Epithelial cell of esophagus (primary cell): ENCODE data around the gene TMEM229B.

Source experiments
- DNase-seq: peaks from one replicate; pipeline ENCODE4 v3.0.0; 2010; ENCODE audit warnings: low read depth
- H3K4me3 ChIP-seq: 2 replicates; pipeline ENCODE4 v1.5.1; 2011; ENCODE audit warnings: mild to moderate bottlenecking, low read length, control low read depth
- TF ChIP-seq, protein P1 (sequence below): IDR thresholded peaks from 2 replicates; pipeline ENCODE4 v1.5.1; 2011; ENCODE audit warnings: low read depth, mild to moderate bottlenecking, low read length, control low read depth, inconsistent platforms; ENCODE audit not compliant: insufficient read depth; ENCODE audit errors: missing control alignments

TMEM229B gene

DNA sequence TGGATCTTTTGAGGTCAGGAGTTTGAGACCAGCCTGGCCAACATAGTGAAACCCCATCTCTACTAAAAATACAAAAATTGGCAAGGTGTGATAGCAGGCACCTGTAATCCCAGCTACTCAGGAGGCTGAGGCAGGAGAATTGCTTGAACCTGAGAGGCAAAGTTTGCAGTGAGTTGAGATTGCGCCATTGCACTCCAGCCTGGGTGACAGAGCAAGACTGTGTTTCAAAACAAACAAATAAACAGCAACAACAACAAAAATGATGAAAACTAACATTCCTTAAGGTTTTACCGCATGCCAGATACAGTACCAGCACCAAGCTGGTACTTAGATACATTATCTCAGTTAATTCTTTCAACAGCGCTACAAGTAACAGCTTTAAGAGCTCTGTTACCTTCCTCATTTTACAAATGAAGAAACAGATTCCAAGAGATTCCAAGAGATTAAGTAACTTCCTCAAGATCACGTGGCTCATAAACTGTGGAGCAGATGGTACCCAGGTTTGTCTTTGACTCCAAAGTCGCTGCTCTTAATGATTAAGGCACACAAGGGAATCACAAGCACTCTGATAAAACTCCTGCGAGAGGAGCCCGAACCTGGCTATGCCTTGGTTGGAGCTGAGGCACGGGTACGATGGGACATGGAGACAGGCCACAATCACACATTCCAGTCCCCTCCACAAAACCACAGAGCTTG lies 58.9 kb downstream of the TMEM229B start:
- H3K4me3 ChIP-seq, result no peak overlapping the region
- TF ChIP-seq, protein P1, sequence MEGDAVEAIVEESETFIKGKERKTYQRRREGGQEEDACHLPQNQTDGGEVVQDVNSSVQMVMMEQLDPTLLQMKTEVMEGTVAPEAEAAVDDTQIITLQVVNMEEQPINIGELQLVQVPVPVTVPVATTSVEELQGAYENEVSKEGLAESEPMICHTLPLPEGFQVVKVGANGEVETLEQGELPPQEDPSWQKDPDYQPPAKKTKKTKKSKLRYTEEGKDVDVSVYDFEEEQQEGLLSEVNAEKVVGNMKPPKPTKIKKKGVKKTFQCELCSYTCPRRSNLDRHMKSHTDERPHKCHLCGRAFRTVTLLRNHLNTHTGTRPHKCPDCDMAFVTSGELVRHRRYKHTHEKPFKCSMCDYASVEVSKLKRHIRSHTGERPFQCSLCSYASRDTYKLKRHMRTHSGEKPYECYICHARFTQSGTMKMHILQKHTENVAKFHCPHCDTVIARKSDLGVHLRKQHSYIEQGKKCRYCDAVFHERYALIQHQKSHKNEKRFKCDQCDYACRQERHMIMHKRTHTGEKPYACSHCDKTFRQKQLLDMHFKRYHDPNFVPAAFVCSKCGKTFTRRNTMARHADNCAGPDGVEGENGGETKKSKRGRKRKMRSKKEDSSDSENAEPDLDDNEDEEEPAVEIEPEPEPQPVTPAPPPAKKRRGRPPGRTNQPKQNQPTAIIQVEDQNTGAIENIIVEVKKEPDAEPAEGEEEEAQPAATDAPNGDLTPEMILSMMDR, result no peak
- DNase-seq, result no peak

DNA sequence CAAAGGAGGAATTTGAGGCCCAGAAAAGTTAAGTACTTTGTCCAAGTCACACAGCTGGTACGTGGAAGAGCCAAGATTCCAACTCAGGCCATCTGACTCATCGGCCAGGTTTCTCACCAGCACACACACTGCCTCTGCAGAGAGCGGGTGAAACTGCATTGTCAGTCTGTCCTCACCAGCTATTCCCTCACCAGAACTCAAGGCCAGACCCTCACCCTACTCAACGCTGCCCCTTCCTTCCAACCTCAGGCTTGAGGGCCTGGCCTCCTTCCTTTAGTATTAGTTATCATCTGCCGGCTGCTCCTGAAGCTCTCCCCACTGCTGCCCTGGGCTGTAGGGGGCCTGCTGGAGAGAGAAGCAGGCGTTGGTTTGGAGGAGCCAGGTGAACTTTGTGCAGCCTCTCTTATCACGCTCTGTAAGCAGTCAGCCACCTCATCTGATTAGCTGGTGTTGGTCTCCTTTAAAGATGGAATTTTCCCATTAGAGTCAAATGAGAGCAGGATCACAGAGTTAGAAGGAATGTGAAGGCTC lies 60.0 kb downstream of the TMEM229B start:
- DNase-seq, result peak; percentile 82
- TF ChIP-seq, protein P1, result peak; percentile 13
- no peak overlapping the region for H3K4me3 ChIP-seq

DNA sequence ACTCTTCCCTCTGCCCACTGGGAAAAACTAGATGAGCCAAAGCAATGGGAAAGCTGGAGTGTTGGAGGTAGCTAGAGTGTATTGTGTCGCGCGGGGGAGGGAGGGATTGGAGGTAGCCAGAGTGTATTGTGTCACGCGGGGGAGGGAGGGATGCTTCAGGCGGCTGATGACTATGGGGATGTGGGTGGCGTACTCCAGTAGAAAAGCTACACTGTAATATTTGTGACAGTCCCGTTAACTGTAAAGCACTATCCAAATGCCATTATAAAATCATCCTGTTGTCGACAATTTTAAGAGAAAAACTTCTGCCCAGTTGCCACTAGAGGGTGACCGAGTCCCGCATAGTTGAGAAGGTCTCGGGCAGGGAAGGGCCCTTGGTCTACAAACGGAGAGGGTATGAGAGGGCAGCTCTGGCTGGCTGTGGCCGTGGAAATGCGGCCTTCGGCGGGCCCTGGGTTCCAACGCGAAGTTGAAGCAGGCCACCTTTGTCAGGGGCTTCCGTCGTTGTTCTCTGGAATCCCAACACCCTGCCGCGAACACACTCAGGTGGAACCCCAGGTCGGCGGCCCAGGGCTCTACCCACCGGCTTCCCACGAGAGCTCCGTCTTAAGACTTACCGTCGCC lies 61.4 kb downstream of the TMEM229B start:
- TF ChIP-seq, protein P1, result peak; percentile 78
- DNase-seq, result peak; percentile 85
- no peak overlapping the region for H3K4me3 ChIP-seq

DNA sequence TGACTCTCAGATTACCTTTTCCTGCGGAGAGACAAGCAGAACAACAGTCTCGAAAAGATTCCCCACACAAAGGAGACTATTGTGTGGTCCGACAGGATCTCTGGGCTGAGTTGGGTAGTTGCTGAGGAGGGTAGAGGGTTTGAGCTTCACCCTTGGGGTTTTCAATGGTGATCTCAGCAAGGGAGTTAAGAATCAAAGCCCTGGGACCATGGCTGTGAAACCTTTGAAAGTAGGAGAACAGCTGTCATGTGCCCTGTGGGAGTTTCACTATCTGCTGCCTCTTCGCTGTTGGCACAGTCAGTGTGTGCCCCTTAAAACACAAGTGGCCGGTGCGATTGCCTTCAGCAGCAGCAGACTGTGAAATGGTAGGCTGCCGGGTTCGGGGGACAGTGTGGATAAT lies 62.4 kb downstream of the TMEM229B start:
- DNase-seq, result no peak
- TF ChIP-seq, protein P1, result no peak

DNA sequence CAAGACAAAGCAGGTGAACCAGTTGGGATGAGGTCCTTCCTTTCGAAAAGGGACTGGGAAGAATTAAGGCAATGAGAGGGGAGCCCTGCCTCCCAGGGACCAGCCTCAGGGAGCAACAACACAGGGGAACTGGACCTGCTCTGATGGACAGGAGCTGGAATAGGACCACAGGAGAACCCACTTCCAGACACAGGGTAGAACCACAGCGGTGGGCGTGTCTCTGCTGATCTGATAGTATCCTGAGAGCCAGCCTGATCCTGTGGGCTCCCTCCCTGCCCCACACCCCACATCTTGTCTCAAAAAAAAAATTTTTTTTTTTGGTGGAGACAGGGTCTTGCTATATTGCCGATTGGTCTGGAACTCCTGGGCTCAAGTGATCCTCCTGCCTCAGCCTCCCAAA lies 62.9 kb downstream of the TMEM229B start:
- no peak for DNase-seq
- TF ChIP-seq, protein P1, result no peak

More for the DNA sequence above, 62.4 kb downstream of the TMEM229B start:
- no peak overlapping the region for H3K4me3 ChIP-seq

DNA sequence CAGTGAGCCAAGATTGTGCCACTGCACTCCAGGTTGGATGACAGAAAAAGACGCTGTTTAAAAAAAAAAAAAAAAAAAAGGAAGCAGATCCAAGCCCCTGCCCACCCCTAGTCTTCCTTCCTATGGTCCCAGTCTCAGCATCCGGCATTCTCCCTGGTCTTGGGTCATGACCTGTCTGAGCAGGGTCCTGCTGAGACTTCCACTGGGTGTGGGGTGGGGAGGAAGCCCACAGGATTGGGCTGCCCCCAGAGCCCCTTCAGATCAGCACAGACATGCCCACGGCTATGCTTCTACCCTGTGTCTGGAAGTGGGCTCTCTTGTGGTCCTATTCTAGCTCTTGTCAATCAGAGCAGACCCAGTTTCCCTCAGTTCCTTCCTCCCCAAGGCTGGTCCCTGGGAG lies 64.0 kb downstream of the TMEM229B start:
- H3K4me3 ChIP-seq, result no peak overlapping the region
- TF ChIP-seq, protein P1, result no peak
- DNase-seq, result no peak

More for the DNA sequence above, 62.9 kb downstream of the TMEM229B start:
- H3K4me3 ChIP-seq, result no peak overlapping the region
